Thoracic aorta (tissue), 2 donors: ENCODE data around the gene TMCC3. TPM values are rescaled to one million over a fixed set of nuclear protein-coding genes. Genes with fewer than 3 reads are reported as not detected.

Experiments
- ATAC-seq: fragments of 150-250 bp; one replicate; pipeline ENCODE4 v1.8.0; 2017; ENCODE audit warnings: low read depth; ENCODE audit not compliant: insufficient number of reproducible peaks, low FRiP score
- DNase-seq: peaks from one replicate; pipeline ENCODE4 v3.0.0-alpha.2; 2020; ENCODE audit warnings: low spot score
- H3K27ac ChIP-seq, 2 donors: fragments of 200-600 bp; sonication (generic); 1 replicate in 1 of 2; 2 replicates in 1 of 2; pipeline ENCODE4 v1.5.1; 2016; ENCODE audit warnings: mild to moderate bottlenecking in 2 of 2, moderate library complexity in 2 of 2
- H3K27me3 ChIP-seq: fragments of 200-600 bp; sonication (generic); replicated peaks from 2 replicates; pipeline ENCODE4 v1.6.0; 2016; ENCODE audit warnings: mild to moderate bottlenecking; ENCODE audit not compliant: insufficient read depth
- H3K36me3 ChIP-seq: fragments of 200-600 bp; sonication (generic); one replicate; pipeline ENCODE4 v1.5.1; 2016
- H3K4me1 ChIP-seq, 2 donors: fragments of 200-600 bp; sonication (generic); 1 replicate in 1 of 2; 2 replicates in 1 of 2; pipeline versions ENCODE4 v1.5.1 to v1.6.0; 2016; ENCODE audit warnings: low read depth in 2 of 2, mild to moderate bottlenecking in 1 of 2; ENCODE audit not compliant: control insufficient read depth in 1 of 2
- H3K4me3 ChIP-seq: fragments of 200-600 bp; sonication (generic); 2 replicates; pipeline ENCODE4 v1.5.1; 2016; ENCODE audit warnings: mild to moderate bottlenecking
- H3K9me3 ChIP-seq: fragments of 200-600 bp; sonication (generic); 2 replicates; pipeline ENCODE4 v1.5.1; 2016
- total RNA-seq, 2 donors: library from RNA; depleted of rRNA; stranded (reverse); fragments of >200 nt; gene quantifications; one replicate each; pipeline versions ENCODE4 v1.1.0 to v1.2.3, GENCODE V29; 2016
- TF ChIP-seq, protein P1 (sequence below): fragments of 200-600 bp; sonication (generic); IDR thresholded peaks from one replicate; pipeline ENCODE4 v1.5.1; 2019; ENCODE audit warnings: antibody characterized with exemption

The TMCC3 gene
- total RNA-seq, 2 donors from 2014 or later = 6.9 to 12.4 TPM

- Histone ChIP-seq H3K9me3 (no peaks in the 10 kb centered on the region), H3K4me3 (no peak overlapping the region), H3K36me3 (no peaks in the 10 kb centered on the region), H3K27ac (no peak overlapping the region), H3K27me3 (no peaks in the 10 kb centered on the region), H3K4me1 (no peaks in the 10 kb centered on the region)
- no peak for DNase-seq
- ATAC-seq = no peak
- TF ChIP-seq, protein P1, sequence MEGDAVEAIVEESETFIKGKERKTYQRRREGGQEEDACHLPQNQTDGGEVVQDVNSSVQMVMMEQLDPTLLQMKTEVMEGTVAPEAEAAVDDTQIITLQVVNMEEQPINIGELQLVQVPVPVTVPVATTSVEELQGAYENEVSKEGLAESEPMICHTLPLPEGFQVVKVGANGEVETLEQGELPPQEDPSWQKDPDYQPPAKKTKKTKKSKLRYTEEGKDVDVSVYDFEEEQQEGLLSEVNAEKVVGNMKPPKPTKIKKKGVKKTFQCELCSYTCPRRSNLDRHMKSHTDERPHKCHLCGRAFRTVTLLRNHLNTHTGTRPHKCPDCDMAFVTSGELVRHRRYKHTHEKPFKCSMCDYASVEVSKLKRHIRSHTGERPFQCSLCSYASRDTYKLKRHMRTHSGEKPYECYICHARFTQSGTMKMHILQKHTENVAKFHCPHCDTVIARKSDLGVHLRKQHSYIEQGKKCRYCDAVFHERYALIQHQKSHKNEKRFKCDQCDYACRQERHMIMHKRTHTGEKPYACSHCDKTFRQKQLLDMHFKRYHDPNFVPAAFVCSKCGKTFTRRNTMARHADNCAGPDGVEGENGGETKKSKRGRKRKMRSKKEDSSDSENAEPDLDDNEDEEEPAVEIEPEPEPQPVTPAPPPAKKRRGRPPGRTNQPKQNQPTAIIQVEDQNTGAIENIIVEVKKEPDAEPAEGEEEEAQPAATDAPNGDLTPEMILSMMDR = no peak
Observed at GRCh38 chr12:94538318-94538717, 112.0 kb downstream of the TMCC3 start.

DNA sequence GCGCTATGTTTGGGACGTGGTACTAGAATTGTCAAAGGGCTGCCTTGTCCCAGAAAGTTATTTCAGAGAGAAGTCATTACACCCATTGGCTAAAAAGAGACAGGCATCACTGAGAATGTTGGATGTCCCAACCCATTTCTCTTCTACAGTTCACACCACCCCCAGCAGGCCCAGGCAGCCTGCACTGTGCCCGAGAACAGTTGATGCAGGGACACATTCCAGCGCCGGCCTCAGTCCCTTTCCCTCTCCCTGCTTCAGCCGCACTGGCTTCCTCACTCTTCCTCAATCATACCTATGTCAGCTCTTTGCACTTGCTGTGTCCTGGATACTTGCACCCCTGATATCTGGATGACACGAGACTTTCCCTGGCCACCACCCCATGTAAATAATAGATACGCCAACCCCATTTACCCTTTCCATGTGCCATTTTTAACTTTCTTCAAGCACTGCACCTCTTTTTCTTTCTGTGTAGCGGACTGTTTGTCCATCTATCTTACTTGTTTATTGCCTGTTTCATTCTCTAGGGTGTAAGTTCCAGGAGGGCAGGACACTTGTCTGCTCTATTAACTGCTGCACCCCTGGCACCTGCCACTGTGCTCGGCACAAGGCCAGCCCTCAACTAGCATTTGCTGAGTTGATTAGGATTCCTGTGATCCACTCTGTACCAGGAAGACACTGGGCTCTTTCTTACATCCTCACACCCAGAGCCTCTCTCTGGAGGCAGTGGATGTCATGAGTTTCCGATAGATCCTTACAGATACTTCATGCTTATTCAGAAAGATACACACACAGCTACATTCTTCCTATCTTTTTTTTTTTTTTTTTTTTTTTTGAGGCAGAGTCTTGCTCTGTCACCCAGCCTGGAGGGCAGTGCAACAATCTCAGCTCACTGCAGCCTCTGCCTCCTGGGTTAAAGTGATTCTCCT lies 114.1 kb downstream of the TMCC3 start:
- Histone ChIP-seq H3K9me3 (no peaks in the 10 kb centered on the region), H3K27me3 (no peaks in the 10 kb centered on the region), H3K27ac (no peak overlapping the region), H3K4me3 (no peak overlapping the region), H3K4me1 (no peaks in the 10 kb centered on the region), H3K36me3 (no peaks in the 10 kb centered on the region)
- ATAC-seq (no peak), DNase-seq (no peak)
- TF ChIP-seq, protein P1 = no peak

GRCh38 chr12:94535510-94535921 lies 114.8 kb downstream of the TMCC3 start:
- TF ChIP-seq, protein P1 = no peak
- ATAC-seq = no peak
- no peak overlapping the region for H3K27ac ChIP-seq

GRCh38 chr12:94534774-94535509 lies 115.4 kb downstream of the TMCC3 start:
- Histone ChIP-seq H3K27me3 (no peaks in the 10 kb centered on the region), H3K4me3 (no peak overlapping the region), H3K4me1 (no peaks in the 10 kb centered on the region), H3K9me3 (no peaks in the 10 kb centered on the region), H3K36me3 (no peaks in the 10 kb centered on the region), H3K27ac (no peak overlapping the region)
- ATAC-seq = no peak
- no peak for DNase-seq
- TF ChIP-seq, protein P1 = no peak

More at GRCh38 chr12:94535510-94535921, 114.8 kb downstream of the TMCC3 start:
- Histone ChIP-seq H3K36me3 (no peaks in the 10 kb centered on the region), H3K9me3 (no peaks in the 10 kb centered on the region), H3K4me3 (no peak overlapping the region), H3K4me1 (no peaks in the 10 kb centered on the region), H3K27me3 (no peaks in the 10 kb centered on the region)
- no peak for DNase-seq

GRCh38 chr12:94534278-94534677 lies 116.1 kb downstream of the TMCC3 start:
- ATAC-seq = no peak
- TF ChIP-seq, protein P1 = no peak
- H3K4me3 ChIP-seq = no peak overlapping the region
- no peak overlapping the region for H3K27ac ChIP-seq
- H3K27me3 ChIP-seq = no peaks in the 10 kb centered on the region
- H3K4me1 ChIP-seq = no peaks in the 10 kb centered on the region
- no peaks in the 10 kb centered on the region for H3K36me3 ChIP-seq
- H3K9me3 ChIP-seq = no peaks in the 10 kb centered on the region
- no peak for DNase-seq
